Esophagus squamous epithelium (tissue), 5 donors: ENCODE results near the gene LTB. TPM values are rescaled to one million over a fixed set of nuclear protein-coding genes. Genes with fewer than 3 reads are reported as not detected.

ENCODE experiments used
- DNase-seq: peaks from one replicate; lab custom pipeline; 2025; lab: John Stamatoyannopoulos, UW
- H3K27ac ChIP-seq, 4 donors: fragments of 200-600 bp; sonication (generic); one replicate each; pipeline ENCODE4 v1.5.1; 2016 to 2019; ENCODE audit warnings: mild to moderate bottlenecking in 1 of 4
- H3K27me3 ChIP-seq, 4 donors: fragments of 200-600 bp; sonication (generic); 1 replicate in 3 of 4; 2 replicates in 1 of 4; pipeline versions ENCODE4 v1.5.1 to v1.6.0; 2017 to 2021; ENCODE audit warnings: antibody characterized with exemption in 1 of 4
- H3K36me3 ChIP-seq, 3 donors: fragments of 200-600 bp; sonication (generic); one replicate each; pipeline ENCODE4 v1.5.1; 2016 to 2019
- H3K4me1 ChIP-seq, 3 donors: fragments of 200-600 bp; sonication (generic); one replicate each; pipeline ENCODE4 v1.5.1; 2017 to 2019
- H3K4me3 ChIP-seq, 4 donors: fragments of 200-600 bp; sonication (generic); 1 replicate in 3 of 4; 2 replicates in 1 of 4; pipeline ENCODE4 v1.5.1; 2016 to 2019; ENCODE audit warnings: mild to moderate bottlenecking in 2 of 4, moderate library complexity in 1 of 4
- H3K9me3 ChIP-seq, 3 donors: fragments of 200-600 bp; sonication (generic); one replicate each; pipeline ENCODE4 v1.5.1; 2016 to 2019
- CTCF ChIP-seq, 6 experiments: fragments of 450-650 bp in 4 of 6; fragments of 200-600 bp in 2 of 6; sonication (generic) in 2 of 6; IDR thresholded peaks; one replicate each; pipeline ENCODE4 v1.5.1; 2016 to 2019; ENCODE audit warnings: antibody characterized with exemption in 6 of 6, mild to moderate bottlenecking in 4 of 6, moderate library complexity in 4 of 6
- POLR2A ChIP-seq, 4 donors: fragments of 450-650 bp; IDR thresholded peaks; one replicate each; pipeline ENCODE4 v1.6.1; 2017; ENCODE audit warnings: antibody characterized with exemption in 4 of 4, mild to moderate bottlenecking in 4 of 4, moderate library complexity in 3 of 4
- WGBS, 2 donors: methylation state at CpG; one replicate each; pipeline ENCODE4 v1.1.5; 2018; 5-methylcytosine and 5-hydroxymethylcytosine counted together
- intact Hi-C: fragments of 100-400 bp; cut with DNase I; formaldehyde crosslinking; loops from one replicate; pipeline ENCODE4 v1.15.0; 2022
- total RNA-seq, 4 donors: library from RNA; depleted of rRNA; stranded (reverse); fragments of >200 nt; gene quantifications; one replicate each; pipeline ENCODE4 v1.1.0, GENCODE V29; 2016
- donor health status: DM: yes; HTN: yes; CAD: no.

Gene LTB
- total RNA-seq, 4 donors from 2014 or later = 0.53 to 2.3 (median 1.1) TPM

- Histone ChIP-seq H3K27me3 (peaks cover 0 to 12% (median 0%) of the 10 kb centered on the region in 4 donors), H3K36me3 (no peaks in the 10 kb centered on the region), H3K27ac (peak overlapping the region in 2 of 4 donors; percentile 39 to 75), H3K4me3 (peak overlapping the region in 2 of 4 donors; percentile 37 to 57), H3K9me3 (no peaks in the 10 kb centered on the region), H3K4me1 (peaks cover 10 to 29% (median 16%) of the 10 kb centered on the region in 3 donors)
- TF ChIP-seq POLR2A (IDR thresholded peaks at IDR 0.05) (no peak), CTCF (IDR thresholded peaks at IDR 0.05) (no peak)
- no peak for DNase-seq
- WGBS, 2 donors = 65 to 72% methylated on average over 8 to 9 of the region's 19 CpGs
- intact Hi-C loops = no loop called here
Observed at GRCh38 chr6:31576897-31577578, 5.2 kb downstream of the LTB start.

- no peak for DNase-seq
- no peak for TF ChIP-seq POLR2A (IDR thresholded peaks at IDR 0.05)
- no peak for TF ChIP-seq CTCF (IDR thresholded peaks at IDR 0.05)
- peak overlapping the region; percentile 1 to 75 (median 59) for H3K27ac ChIP-seq
- intact Hi-C loops = no loop called here
- H3K27me3 ChIP-seq = peaks cover 0 to 11% (median 0%) of the 10 kb centered on the region in 4 donors
- H3K9me3 ChIP-seq = no peaks in the 10 kb centered on the region
- WGBS, 2 donors = 58 to 72% methylated on average over 8 of the region's 8 CpGs
- H3K4me1 ChIP-seq = peaks cover 4 to 20% (median 10%) of the 10 kb centered on the region in 3 donors
- H3K4me3 ChIP-seq = peak overlapping the region; percentile 10 to 57 (median 31)
- no peaks in the 10 kb centered on the region for H3K36me3 ChIP-seq
Observed at GRCh38 chr6:31575952-31576685, 6.1 kb downstream of the LTB start.

- peak within 1 kb of the TSS; percentile 10 to 57 (median 31) for H3K4me3 ChIP-seq
- H3K27me3 ChIP-seq = peaks cover 0 to 11% (median 0%) of the 10 kb centered on the region in 4 donors
- intact Hi-C loops = no loop called here
- no peak for TF ChIP-seq CTCF (IDR thresholded peaks at IDR 0.05)
- peak in 2 of 4 donors; percentile 53 to 74 for TF ChIP-seq POLR2A (IDR thresholded peaks at IDR 0.05)
- DNase-seq = no peak
- H3K36me3 ChIP-seq = no peaks in the 10 kb centered on the region
- no peaks in the 10 kb centered on the region for H3K9me3 ChIP-seq
- H3K4me1 ChIP-seq = peaks cover under 1 to 13% (median 2%) of the 10 kb centered on the region in 3 donors
- 38 to 52% methylated on average over 9 to 12 of the region's 19 CpGs for WGBS, 2 donors
- H3K27ac ChIP-seq = peak within 1 kb of the TSS; percentile 31 to 75 (median 59)
Observed at GRCh38 chr6:31575335-31575901, 6.8 kb downstream of the LTB start, which contains the start of gene TNF. Gene TNF, plus strand, starts transcription at chr6:31575565. Its CDS starts 177 bp downstream, at chr6:31575742.

- DNase-seq = no peak
- intact Hi-C loops = no loop called here
- peaks cover 0 to 11% (median 0%) of the 10 kb centered on the region in 4 donors for H3K27me3 ChIP-seq
- no peaks in the 10 kb centered on the region for H3K9me3 ChIP-seq
- WGBS, 2 donors = 73 to 82% methylated on average over 13 to 14 of the region's 14 CpGs
- peaks cover 0 to 8% (median 0%) of the 10 kb centered on the region in 3 donors for H3K4me1 ChIP-seq
- H3K27ac ChIP-seq = peak overlapping the region in 3 of 4 donors; percentile 31 to 75 (median 49)
- no peaks in the 10 kb centered on the region for H3K36me3 ChIP-seq
- no peak for TF ChIP-seq POLR2A (IDR thresholded peaks at IDR 0.05)
- no peak for TF ChIP-seq CTCF (IDR thresholded peaks at IDR 0.05)
- H3K4me3 ChIP-seq = peak overlapping the region in 1 of 4 donors; percentile 57
Observed at GRCh38 chr6:31574106-31575061, 7.8 kb downstream of the LTB start.
